ENCODE results near the gene ENKUR. TPM values are rescaled to one million over a fixed set of nuclear protein-coding genes. Genes with fewer than 3 reads are reported as not detected.

ENKUR gene
- total and polyA plus RNA-seq, 10 of the 15 experiments (the other 5 are each of a cell fraction or from before 2014, with no cell fraction given), result 0.01 to 0.19 (median 0.11) TPM; not detected in 6

DNA sequence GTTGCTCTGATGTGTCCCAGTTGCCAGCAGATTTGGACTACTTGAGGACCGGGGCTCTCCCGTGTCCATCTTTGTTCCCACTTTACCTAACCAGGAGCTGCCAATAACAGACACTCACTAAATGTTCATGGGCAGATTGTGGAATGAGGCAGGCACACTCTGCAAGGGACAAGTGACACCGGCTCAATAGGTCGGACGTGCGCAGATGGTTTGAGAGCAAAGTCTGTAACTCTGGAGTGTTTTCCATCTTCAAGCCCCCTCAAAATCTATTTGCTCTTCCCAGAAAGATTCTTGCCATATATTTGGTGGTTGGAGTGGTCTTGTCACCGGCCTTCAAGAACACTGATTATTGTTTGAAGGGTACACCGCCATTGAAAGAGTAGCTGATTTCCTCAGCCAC, 47.7 kb upstream of the ENKUR start:
- FAIRE-seq, result no peak
- no peak for TF ChIP-seq STAT1 (conservative IDR thresholded peaks at IDR 0.05)
- peak in 1 of 2 experiments; percentile 14; a peak in 1 of 4 replicates for TF ChIP-seq IKZF2 (IDR thresholded peaks at IDR 0.05)
- peak; percentile 42; the same call in 1 of the 2 replicates for TF ChIP-seq JUNB (IDR thresholded peaks at IDR 0.05)
- ChIA-PET POLR2A (no interaction called here), CTCF (interaction anchor here (4.7 kb wide), 1 partner anchor 17 kb away, joined by 24 read pairs; no protein-coding TSS in a partner anchor), RAD21 (ENCODE audit: unreplicated experiment) (no interaction called here), SMC1A (ENCODE audit: uncharacterized antibody, unreplicated experiment) (interaction anchor here (1.1 to 3.3 kb wide), 2 partner anchors 17 to 163 kb away, joined by 5 to 11 read pairs; no protein-coding TSS in a partner anchor)
- H3K36me3 ChIP-seq (ENCODE audit: control insufficient read depth in 2 of 2, insufficient read depth in 2 of 2, low read length in 1 of 2), result no peaks in the 10 kb centered on the region
- no peaks in the 10 kb centered on the region for H3K79me2 ChIP-seq (ENCODE audit: control insufficient read depth, insufficient read depth, low read length)
- no peak overlapping the region for H3K4me3 ChIP-seq
- no peak overlapping the region for H2AFZ ChIP-seq (ENCODE audit: control insufficient read depth, low read depth, low read length)
- 61% methylated on average over 8 of the region's 8 CpGs for WGBS (ENCODE audit: insufficient coverage, insufficient replicate concordance, low lambda C conversion rate, missing lambda C conversion rate)
- ATAC-seq, result no peak
- intact Hi-C loops (cut with micrococcal nuclease; ENCODE audit: unreplicated experiment), result no loop called here
- no peak overlapping the region for H3K27ac ChIP-seq (ENCODE audit: control insufficient read depth, insufficient read depth)
- no peak for DNase-seq (ENCODE audit: low read depth, low spot score)
- H3K4me1 ChIP-seq (ENCODE audit: control insufficient read depth, insufficient read depth, low read length), result no peaks in the 10 kb centered on the region
- H4K20me1 ChIP-seq (ENCODE audit: control insufficient read depth, insufficient read depth), result no peaks in the 10 kb centered on the region
- H3K27me3 ChIP-seq (replicated peaks in 1 of 2; ENCODE audit: control insufficient read depth in 2 of 2, insufficient read depth in 2 of 2, low read length in 1 of 2), result no peaks in the 10 kb centered on the region
- in situ Hi-C loops (cut with MboI), result no loop called here
- no peaks in the 10 kb centered on the region; the same call in 2 of the 3 replicates for H3K9me3 ChIP-seq (replicated peaks; ENCODE audit: control insufficient read depth, insufficient read depth, low read length)
- no TSS peak for BruUV-seq (replicated peaks)
- no peak overlapping the region for H3K4me2 ChIP-seq (ENCODE audit: control insufficient read depth, insufficient read depth)
- no peak overlapping the region for H3K9ac ChIP-seq (ENCODE audit: control insufficient read depth, insufficient read depth, low read length)

DNA sequence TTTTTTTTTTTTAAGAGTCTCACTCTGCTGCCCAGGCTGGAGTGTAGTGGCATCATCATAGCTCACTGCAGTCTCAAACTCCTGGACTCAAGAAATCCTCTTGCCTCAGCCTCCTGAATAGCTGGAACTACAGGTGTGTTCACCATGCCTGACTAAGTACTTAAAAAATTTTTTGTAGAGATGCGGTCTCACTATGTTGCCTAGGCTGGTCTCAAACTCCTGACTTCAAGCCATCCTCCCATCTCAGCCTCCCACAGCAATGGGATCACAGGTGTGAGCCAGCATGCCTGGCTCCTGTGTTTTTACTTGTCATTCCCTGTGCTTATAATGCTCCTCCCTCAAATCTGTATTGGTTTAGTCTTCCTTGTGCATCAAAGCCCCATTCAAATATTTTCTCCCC, 47.2 kb upstream of the ENKUR start:
- Histone ChIP-seq H3K4me3 (no peak overlapping the region), H3K79me2 (ENCODE audit: control insufficient read depth, insufficient read depth, low read length) (no peaks in the 10 kb centered on the region), H3K4me1 (ENCODE audit: control insufficient read depth, insufficient read depth, low read length) (no peaks in the 10 kb centered on the region), H3K9ac (ENCODE audit: control insufficient read depth, insufficient read depth, low read length) (no peak overlapping the region), H4K20me1 (ENCODE audit: control insufficient read depth, insufficient read depth) (no peaks in the 10 kb centered on the region), H3K4me2 (ENCODE audit: control insufficient read depth, insufficient read depth) (no peak overlapping the region), H3K27me3 (replicated peaks in 1 of 2; ENCODE audit: control insufficient read depth in 2 of 2, insufficient read depth in 2 of 2, low read length in 1 of 2) (no peaks in the 10 kb centered on the region), H2AFZ (ENCODE audit: control insufficient read depth, low read depth, low read length) (no peak overlapping the region), H3K9me3 (replicated peaks; ENCODE audit: control insufficient read depth, insufficient read depth, low read length) (no peaks in the 10 kb centered on the region; the same call in 2 of the 3 replicates), H3K27ac (ENCODE audit: control insufficient read depth, insufficient read depth) (no peak overlapping the region), H3K36me3 (ENCODE audit: control insufficient read depth in 2 of 2, insufficient read depth in 2 of 2, low read length in 1 of 2) (no peaks in the 10 kb centered on the region)
- DNase-seq (ENCODE audit: low read depth, low spot score) (no peak), FAIRE-seq (no peak), ATAC-seq (no peak)
- no peak for TF ChIP-seq BRCA1 (IDR thresholded peaks at IDR 0.05; ENCODE audit: low read depth, low read length)
- TF ChIP-seq ESRRA (IDR thresholded peaks at IDR 0.05; ENCODE audit: low read length), result no peak
- TF ChIP-seq EZH2 (IDR thresholded peaks at IDR 0.05; ENCODE audit: borderline replicate concordance, control insufficient read depth, low read depth, low read length), result no peak
- no peak for TF ChIP-seq POLR2AphosphoS5 (IDR thresholded peaks at IDR 0.05; ENCODE audit: low read length)
- TF ChIP-seq ZNF217 (IDR thresholded peaks at IDR 0.05), result no peak
- TF ChIP-seq SMC3 (IDR thresholded peaks at IDR 0.05; ENCODE audit: borderline replicate concordance, low read length), result no peak
- TF ChIP-seq FOS (IDR thresholded peaks at IDR 0.05; ENCODE audit: borderline replicate concordance, extremely low read depth, insufficient read length), result no peak
- TF ChIP-seq, protein P1, sequence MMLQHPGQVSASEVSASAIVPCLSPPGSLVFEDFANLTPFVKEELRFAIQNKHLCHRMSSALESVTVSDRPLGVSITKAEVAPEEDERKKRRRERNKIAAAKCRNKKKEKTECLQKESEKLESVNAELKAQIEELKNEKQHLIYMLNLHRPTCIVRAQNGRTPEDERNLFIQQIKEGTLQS (IDR thresholded peaks at IDR 0.05; ENCODE audit: borderline replicate concordance, extremely low read depth, low read depth, low read length), result no peak
- TF ChIP-seq RCOR1 (conservative IDR thresholded peaks at IDR 0.05; ENCODE audit: low read depth, low read length), result no peak
- TF ChIP-seq RB1 (IDR thresholded peaks at IDR 0.05; ENCODE audit: borderline replicate concordance), result no peak
- ChIA-PET CTCF (interaction anchor here (2.2 kb wide), 1 partner anchor 17 kb away, joined by 5 read pairs; no protein-coding TSS in a partner anchor), RAD21 (ENCODE audit: unreplicated experiment) (no interaction called here), SMC1A (ENCODE audit: uncharacterized antibody, unreplicated experiment) (interaction anchor here (0.7 kb wide), 1 partner anchor 371 kb away, joined by 4 read pairs; no protein-coding TSS in a partner anchor), POLR2A (no interaction called here)
- 88% methylated on average over 1 of the region's 1 CpG for WGBS (ENCODE audit: insufficient coverage, insufficient replicate concordance, low lambda C conversion rate, missing lambda C conversion rate)
- intact Hi-C loops (cut with micrococcal nuclease; ENCODE audit: unreplicated experiment), result no loop called here
- in situ Hi-C loops (cut with MboI), result no loop called here
- BruUV-seq (replicated peaks), result no TSS peak
